ENCODE results near the gene GABBR2. TPM values are rescaled to one million over a fixed set of nuclear protein-coding genes. Genes with fewer than 3 reads are reported as not detected.
A peak's percentile ranks its signal among the peaks of the same experiment; 100 is the strongest.
"Not testable (repeated sequence)": the region's sequence is repeated elsewhere in the genome, so short reads cannot be mapped to it uniquely, and the experiment has no call there.

The GABBR2 gene
- total and polyA plus RNA-seq, 5 experiments from 2014 or later = not detected

DNA sequence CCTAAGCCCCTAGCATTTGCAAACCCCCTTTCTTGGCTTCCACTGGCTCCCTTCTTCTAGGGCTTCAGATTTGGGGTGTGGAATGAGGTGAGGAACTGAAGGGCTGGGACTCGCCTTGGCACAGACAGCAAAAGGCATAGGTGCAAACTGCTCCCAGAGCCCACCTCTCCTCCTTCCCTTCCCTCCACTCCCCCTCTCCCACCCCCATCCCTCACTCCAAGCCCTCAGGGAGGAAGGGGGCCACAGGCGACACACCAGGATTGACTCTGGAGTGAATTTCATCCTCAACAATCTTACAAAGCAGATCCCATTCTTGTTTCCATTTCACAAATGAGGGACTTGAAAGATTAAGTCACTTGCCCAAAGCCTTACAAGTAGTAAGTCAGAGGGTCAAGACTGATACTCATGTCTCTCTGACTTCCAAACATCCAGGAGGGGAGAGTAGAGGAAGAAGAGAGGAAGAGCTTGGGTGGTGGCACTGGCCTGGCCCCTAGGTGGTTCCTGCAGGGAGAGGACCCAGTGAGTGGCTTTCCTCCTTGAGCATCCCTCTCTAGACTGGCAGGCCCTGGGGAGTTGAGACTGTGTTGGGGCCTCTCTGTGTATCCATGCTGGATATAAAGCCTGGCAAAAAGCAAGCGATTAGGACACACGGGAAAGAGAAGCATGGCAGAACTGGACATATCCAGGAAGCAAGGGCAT, 193.1 kb downstream of the GABBR2 start:
- POLR2A ChIA-PET = no interaction called here
- ATAC-seq (no peak), DNase-seq (no peak)
- Mint-ChIP-seq H3K4me1 (no peaks in the 10 kb centered on the region), H3K9me3 (peaks cover 0 to 3% (median 0%) of the 10 kb centered on the region in 9 donors), H3K27me3 (peaks cover 5 to 34% (median 19%) of the 10 kb centered on the region in 5 donors), H3K36me3 (no peaks in the 10 kb centered on the region), H3K27ac (no peak overlapping the region), H3K4me3 (no peak overlapping the region)

DNA sequence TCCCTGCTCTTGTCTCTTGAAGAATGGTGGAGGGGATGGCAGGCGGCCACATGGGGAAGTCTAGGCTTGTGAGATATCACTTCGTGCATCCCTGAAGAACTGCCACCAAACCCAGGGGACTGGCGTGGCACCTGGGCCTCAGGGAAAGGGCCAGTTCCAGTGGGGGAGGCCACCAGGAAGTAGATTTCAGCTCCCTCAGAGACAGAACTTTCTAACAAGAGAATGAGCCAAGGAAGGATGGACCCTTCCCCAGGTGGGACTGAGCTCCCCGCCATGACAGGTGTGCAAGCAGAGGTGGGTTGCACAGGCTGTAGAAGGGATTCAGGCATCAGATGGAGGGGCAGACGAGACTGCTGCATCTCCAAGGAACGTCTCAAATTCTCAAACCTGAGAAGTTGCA, 193.9 kb downstream of the GABBR2 start:
- no peaks in the 10 kb centered on the region for H3K4me1 Mint-ChIP-seq
- no peaks in the 10 kb centered on the region for H3K36me3 Mint-ChIP-seq
- peaks cover 0 to 3% (median 0%) of the 10 kb centered on the region in 9 donors for H3K9me3 Mint-ChIP-seq
- DNase-seq (no peak), ATAC-seq (no peak)
- no peak overlapping the region for H3K27ac Mint-ChIP-seq
- H3K4me3 Mint-ChIP-seq = no peak overlapping the region
- POLR2A ChIA-PET = no interaction called here
- H3K27me3 Mint-ChIP-seq = peaks cover 2 to 26% (median 15%) of the 10 kb centered on the region in 5 donors

DNA sequence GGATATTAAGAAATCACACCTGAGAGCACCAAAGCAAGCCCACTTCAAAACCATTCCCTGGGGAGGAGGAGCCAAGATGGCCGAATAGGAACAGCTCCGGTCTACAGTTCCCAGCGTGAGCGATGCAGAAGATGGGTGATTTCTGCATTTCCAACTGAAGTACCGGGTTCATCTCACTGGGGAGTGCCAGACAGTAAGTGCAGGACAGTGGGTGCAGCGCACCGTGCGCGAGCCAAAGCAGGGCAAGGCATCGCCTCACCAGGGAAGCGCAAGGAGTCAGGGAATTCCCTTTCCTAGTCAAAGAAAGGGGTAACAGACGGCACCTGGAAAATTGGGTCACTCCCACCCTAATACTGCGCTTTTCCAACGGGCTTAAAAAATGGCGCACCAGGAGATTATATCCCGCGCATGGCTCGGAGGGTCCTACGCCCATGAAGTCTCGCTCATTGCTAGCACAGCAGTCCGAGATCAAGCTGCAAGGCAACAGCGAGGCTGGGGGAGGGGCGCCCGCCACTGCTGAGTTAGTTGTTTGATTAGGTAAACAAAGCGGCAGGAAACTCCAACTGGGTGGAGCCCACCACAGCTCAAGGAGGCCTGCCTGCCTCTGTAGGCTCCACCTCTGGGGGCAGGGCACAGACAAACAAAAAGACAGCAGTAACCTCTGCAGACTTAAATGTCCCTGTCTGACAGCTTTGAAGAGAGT, 200.4 kb downstream of the GABBR2 start:
- H3K4me3 Mint-ChIP-seq, POLR2A ChIA-PET, H3K9me3 Mint-ChIP-seq, DNase-seq, H3K4me1 Mint-ChIP-seq, H3K27ac Mint-ChIP-seq, ATAC-seq: not testable (repeated sequence)
- H3K27me3 Mint-ChIP-seq = peaks cover 5 to 37% (median 27%) of the 10 kb centered on the region in 5 donors
- peaks cover 0 to 10% (median 0%) of the 10 kb centered on the region in 3 donors for H3K36me3 Mint-ChIP-seq

DNA sequence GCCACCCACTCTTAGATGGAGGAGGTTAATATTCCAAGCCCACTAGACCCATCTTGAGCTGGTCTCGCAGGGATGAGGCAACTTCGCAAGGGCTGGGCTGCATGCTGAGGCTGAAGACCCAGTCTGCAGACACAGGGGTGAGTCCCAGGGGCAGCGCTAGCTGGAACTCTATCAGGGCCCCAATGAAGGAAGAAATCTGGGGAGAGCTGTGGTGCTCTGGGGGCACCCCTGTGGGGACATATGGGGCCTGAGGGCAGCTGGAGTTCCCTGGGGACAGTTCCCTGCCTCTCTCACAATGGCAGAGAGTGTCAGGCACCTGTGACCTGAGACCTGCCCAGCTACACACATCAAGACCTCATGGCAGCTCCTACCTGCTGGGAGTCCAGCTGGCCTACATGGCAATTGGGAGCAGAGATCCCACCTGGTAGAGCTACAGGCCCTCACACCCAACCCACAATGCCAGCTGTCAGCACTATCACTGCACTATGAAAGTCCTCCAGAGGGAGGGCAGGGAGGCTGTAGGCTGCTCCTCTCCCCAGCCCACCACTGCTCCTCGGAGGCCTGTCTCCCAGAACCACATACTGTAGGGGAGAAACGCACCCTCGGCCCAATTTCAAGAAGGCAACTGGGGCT, 202.2 kb downstream of the GABBR2 start:
- no peak overlapping the region for H3K4me3 Mint-ChIP-seq
- H3K4me1 Mint-ChIP-seq = no peaks in the 10 kb centered on the region
- no peak for ATAC-seq
- peaks cover 0 to 10% (median 0%) of the 10 kb centered on the region in 3 donors for H3K36me3 Mint-ChIP-seq
- H3K27me3 Mint-ChIP-seq = peaks cover 5 to 45% (median 36%) of the 10 kb centered on the region in 5 donors
- peaks cover 0 to 8% (median 0%) of the 10 kb centered on the region in 9 donors for H3K9me3 Mint-ChIP-seq
- POLR2A ChIA-PET = no interaction called here
- H3K27ac Mint-ChIP-seq = no peak overlapping the region
- DNase-seq = no peak

DNA sequence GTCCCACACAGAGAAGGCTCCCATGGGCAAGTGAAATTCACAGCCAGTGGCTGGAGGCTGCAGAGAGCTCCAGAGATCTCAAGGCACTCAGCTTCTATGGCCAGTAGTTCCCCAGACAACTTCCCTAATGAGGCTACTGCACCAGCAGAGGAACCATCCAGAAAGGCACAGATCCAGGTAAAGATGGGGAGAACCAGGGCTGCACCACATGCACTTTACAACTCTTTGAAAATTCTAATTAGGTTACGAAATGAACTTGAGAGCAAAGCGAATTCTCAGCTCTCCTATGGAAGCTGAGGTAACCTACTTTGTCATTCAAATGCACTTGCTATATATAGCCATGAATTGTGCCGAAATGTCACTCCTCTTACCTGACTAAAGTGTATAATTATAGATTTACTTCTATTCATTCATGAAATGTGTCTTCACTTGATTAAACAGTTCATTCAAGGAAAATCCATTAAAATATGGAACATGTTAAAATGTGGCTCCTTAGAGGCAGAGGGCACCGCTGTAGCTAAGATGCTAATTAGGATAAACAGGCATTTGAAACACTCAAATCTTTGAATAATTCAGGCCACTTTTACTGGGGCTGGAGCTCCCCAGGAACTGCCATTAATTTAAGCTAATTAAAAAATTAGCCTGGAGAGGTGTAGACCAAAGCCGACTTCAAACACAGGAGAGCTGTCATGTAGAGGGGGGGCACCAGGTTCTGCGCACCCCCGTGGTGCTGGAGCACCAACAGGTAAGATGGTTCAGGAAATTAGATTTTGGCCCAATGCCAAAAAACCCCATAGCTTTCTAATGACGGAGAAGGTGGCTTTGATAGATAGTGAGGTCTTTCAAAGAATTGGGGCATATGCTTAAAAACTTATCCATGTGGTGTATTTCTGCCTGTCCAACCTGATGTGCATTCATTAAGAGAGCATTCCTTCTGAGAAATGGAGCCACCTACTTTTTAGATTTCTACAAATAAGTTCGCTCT, 204.1 kb downstream of the GABBR2 start:
- DNase-seq = no peak
- Mint-ChIP-seq H3K36me3 (peaks cover 0 to 10% (median 0%) of the 10 kb centered on the region in 3 donors), H3K9me3 (peaks cover 0 to 7% (median 0%) of the 10 kb centered on the region in 9 donors), H3K27me3 (peaks cover 7 to 45% (median 38%) of the 10 kb centered on the region in 5 donors), H3K27ac (no peak overlapping the region), H3K4me1 (no peaks in the 10 kb centered on the region), H3K4me3 (no peak overlapping the region)
- POLR2A ChIA-PET = no interaction called here
- ATAC-seq = no peak

DNA sequence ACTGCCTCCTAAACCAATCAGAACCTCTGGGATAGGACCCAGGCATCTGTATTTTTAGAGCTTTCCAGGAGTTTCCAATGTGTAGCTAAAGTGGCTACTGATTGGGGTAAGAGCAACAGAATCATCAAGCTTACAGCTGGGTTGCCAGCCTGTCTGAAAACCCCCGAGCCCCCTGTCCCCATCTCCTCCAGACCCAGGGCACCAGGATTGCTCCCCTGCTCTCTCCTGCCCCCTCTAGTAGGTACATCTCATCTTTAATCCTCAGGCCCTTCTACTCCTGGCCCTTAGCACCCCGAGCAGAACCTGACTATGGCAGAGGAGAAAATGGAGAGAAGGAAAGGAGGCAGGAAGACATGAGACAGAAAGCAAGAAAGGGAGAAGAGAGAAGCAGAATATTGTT, 204.9 kb downstream of the GABBR2 start:
- DNase-seq = no peak
- Mint-ChIP-seq H3K4me3 (no peak overlapping the region), H3K9me3 (peaks cover 0 to 7% (median 0%) of the 10 kb centered on the region in 9 donors), H3K36me3 (peaks cover 0 to 10% (median 0%) of the 10 kb centered on the region in 3 donors), H3K27ac (no peak overlapping the region), H3K27me3 (peaks cover 12 to 45% (median 41%) of the 10 kb centered on the region in 5 donors), H3K4me1 (no peaks in the 10 kb centered on the region)
- POLR2A ChIA-PET = no interaction called here
- ATAC-seq = no peak

DNA sequence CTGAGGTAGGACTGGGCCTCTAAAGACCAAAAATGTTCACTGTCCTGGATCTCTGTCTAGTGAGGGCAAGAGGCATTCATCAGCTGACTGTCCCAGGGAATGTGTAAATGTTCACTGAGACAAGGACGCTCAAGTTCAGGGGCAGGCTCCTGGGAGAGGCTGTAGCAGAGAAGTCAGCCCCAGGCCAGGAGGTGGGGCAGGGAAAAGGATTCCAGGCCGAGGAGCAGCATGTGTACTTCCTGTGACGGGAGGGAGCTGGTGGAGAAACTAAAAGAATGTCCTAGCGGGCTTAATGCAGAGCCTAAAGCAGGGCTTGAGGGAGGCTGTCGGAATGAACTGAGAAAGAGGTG, 205.8 kb downstream of the GABBR2 start:
- Mint-ChIP-seq H3K4me1 (no peaks in the 10 kb centered on the region), H3K36me3 (peaks cover 0 to 7% (median 0%) of the 10 kb centered on the region in 3 donors), H3K9me3 (peaks cover 0 to 2% (median 0%) of the 10 kb centered on the region in 9 donors), H3K27me3 (peaks cover 14 to 42% (median 37%) of the 10 kb centered on the region in 5 donors), H3K27ac (no peak overlapping the region), H3K4me3 (no peak overlapping the region)
- DNase-seq (no peak), ATAC-seq (no peak)
- POLR2A ChIA-PET = no interaction called here

DNA sequence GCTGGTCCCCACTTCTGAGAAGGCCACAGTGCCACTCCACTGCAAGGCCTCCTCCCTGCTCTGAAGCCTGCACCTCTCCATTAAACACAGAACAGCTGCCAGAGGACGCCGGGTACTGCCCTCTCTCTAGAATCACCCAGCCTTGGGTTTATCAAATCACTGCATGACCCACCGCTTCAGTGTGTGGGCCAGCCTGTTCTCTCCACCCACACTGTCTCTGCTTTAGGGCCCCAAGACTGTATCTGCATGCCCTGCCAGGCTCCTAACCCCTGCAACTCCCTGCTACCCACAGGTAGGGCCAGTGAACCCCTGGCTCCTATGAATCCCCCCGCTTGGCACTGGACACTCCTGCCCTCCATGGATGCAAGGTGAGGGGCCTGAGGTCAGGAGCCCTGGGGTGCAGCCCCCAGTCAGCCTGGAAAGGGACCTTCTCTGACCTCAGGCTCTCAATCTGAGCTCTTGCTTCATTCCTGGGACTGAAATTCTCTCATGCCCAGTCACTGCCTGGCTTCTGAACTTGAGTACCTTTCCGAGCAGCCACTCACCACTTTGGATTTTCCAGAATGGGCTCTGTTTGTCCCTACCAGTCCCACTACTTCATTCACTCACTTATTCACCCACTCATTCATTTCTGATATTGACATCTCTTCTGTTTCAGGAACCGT, 206.3 kb downstream of the GABBR2 start:
- no peak for ATAC-seq
- POLR2A ChIA-PET = no interaction called here

DNA sequence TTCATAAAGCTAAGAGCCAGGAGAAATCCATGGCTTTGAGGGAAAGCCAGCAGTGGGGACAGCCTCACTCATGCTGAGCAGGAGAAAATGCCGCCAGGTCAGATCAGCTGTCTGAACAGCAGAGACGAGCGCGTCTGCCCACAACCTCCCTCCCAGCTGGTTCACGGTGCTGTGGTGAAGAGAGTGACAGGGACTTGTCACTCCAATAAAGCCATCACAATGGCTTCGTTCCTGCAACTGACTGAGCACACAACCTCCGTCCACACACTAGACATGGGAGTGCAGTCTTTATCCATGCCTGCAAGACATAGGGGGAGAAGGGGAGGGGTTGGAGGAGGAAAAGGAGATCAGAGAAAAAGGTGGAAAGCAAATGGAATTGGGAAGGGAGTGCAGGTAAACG, 206.9 kb downstream of the GABBR2 start:
- peaks cover 14 to 36% (median 31%) of the 10 kb centered on the region in 5 donors for H3K27me3 Mint-ChIP-seq
- POLR2A ChIA-PET = no interaction called here
- H3K9me3 Mint-ChIP-seq = peaks cover 0 to 2% (median 0%) of the 10 kb centered on the region in 9 donors
- no peak overlapping the region for H3K27ac Mint-ChIP-seq
- ATAC-seq (no peak), DNase-seq (no peak)
- H3K4me3 Mint-ChIP-seq = no peak overlapping the region
- no peaks in the 10 kb centered on the region for H3K4me1 Mint-ChIP-seq
- H3K36me3 Mint-ChIP-seq = no peaks in the 10 kb centered on the region

More for the DNA sequence above, 206.3 kb downstream of the GABBR2 start:
- DNase-seq = no peak
- H3K4me3 Mint-ChIP-seq = no peak overlapping the region
- H3K4me1 Mint-ChIP-seq = no peaks in the 10 kb centered on the region
- H3K27ac Mint-ChIP-seq = peak overlapping the region in 1 of 10 donors; percentile 14
- H3K27me3 Mint-ChIP-seq = peaks cover 14 to 37% (median 34%) of the 10 kb centered on the region in 5 donors
- H3K36me3 Mint-ChIP-seq = peaks cover 0 to 5% (median 0%) of the 10 kb centered on the region in 3 donors
- H3K9me3 Mint-ChIP-seq = peaks cover 0 to 2% (median 0%) of the 10 kb centered on the region in 9 donors

DNA sequence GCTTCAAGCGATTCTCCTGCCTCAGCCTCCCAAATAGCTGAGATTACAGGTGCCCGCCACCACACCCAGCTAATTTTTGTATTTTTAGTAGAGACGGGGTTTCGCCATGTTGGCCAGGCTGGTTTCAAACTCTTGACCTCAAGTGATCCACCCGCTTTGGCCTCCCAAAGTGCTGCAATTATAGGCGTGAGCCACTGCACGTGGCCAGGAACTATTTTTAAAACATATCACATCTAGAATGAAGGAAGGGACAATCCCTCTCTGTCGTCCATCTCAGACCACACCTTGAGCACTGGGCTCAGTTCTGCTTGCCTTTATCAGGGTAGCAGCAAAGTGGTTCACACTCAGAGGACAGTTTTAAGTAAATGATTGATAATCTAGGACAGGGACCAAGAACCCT, 207.5 kb downstream of the GABBR2 start:
- H3K36me3 Mint-ChIP-seq, ATAC-seq, DNase-seq, POLR2A ChIA-PET, H3K4me1 Mint-ChIP-seq, H3K27ac Mint-ChIP-seq, H3K4me3 Mint-ChIP-seq, H3K9me3 Mint-ChIP-seq: not testable (repeated sequence)
- peaks cover 16 to 36% (median 30%) of the 10 kb centered on the region in 5 donors for H3K27me3 Mint-ChIP-seq

DNA sequence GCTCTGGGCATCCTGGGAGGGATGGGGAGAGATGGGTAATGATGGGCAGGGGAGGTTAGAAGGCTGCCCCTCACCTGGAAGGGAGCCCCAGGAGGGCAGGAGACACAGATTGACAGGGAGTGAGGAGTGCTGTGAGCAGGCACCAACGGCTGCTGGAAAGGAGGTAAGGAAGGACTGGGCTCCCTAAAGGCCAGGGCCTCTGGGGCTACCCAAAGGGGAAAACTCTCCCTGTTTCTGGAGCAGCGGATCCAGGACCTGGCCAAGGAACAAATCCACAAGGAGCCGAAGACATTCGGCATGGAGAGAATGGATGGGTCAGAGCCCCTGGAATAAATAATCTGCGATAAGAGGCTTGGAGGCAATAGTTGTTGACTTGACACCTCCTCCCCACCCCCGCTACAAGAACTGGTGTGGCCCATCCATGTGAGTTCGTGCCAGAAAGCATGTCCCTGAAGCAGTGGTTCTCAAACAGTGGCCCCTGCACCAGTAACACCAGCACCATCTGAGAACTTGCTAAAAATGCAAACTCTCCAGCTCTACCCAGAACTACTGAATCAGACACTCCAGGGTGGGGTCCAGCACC, 208.3 kb downstream of the GABBR2 start:
- Mint-ChIP-seq H3K9me3 (peaks cover 0 to 2% (median 0%) of the 10 kb centered on the region in 9 donors), H3K27ac (no peak overlapping the region), H3K4me1 (no peaks in the 10 kb centered on the region), H3K36me3 (no peaks in the 10 kb centered on the region), H3K27me3 (peaks cover 14 to 31% (median 26%) of the 10 kb centered on the region in 5 donors), H3K4me3 (no peak overlapping the region)
- POLR2A ChIA-PET = no interaction called here
- ATAC-seq = no peak
- DNase-seq = no peak

Data from naive thymus-derived CD8-positive, alpha-beta T cell (primary cell).